HepG2 (cell line): Measurements from ENCODE around the gene NOXO1. TPM values are rescaled to one million over a fixed set of nuclear protein-coding genes. Genes with fewer than 3 reads are reported as not detected.

Source experiments
- HMGA1 ChIP-seq: sonication (generic); formaldehyde crosslinking; conservative IDR thresholded peaks from 2 replicates; pipeline ENCODE4 v1.4.0; 2020; ENCODE audit warnings: missing genetic modification reagents
- HOXD1 ChIP-seq: sonication (generic); formaldehyde crosslinking; IDR thresholded peaks from 2 replicates; pipeline ENCODE4 v1.5.0; 2020; ENCODE audit warnings: missing genetic modification reagents
- MTF1 ChIP-seq: sonication (generic); formaldehyde crosslinking; IDR thresholded peaks from 2 replicates; pipeline ENCODE4 v1.5.0; 2020; ENCODE audit warnings: missing genetic modification reagents
- SMAD3 ChIP-seq: sonication (generic); formaldehyde crosslinking; IDR thresholded peaks from 2 replicates; pipeline ENCODE4 v1.4.0; 2020; ENCODE audit warnings: missing genetic modification reagents
- ZFP36L1 ChIP-seq: sonication (generic); formaldehyde crosslinking; IDR thresholded peaks from 2 replicates; pipeline ENCODE4 v1.8.0; 2022; ENCODE audit warnings: mild to moderate bottlenecking, missing genetic modification reagents, moderate library complexity
- ZNF20 ChIP-seq: sonication (generic); formaldehyde crosslinking; IDR thresholded peaks from 2 replicates; pipeline ENCODE4 v1.4.0; 2020; ENCODE audit warnings: mild to moderate bottlenecking, moderate library complexity, missing genetic modification reagents
- ZNF619 ChIP-seq: sonication (generic); formaldehyde crosslinking; IDR thresholded peaks from 2 replicates; pipeline ENCODE4 v1.4.0; 2020; ENCODE audit warnings: mild to moderate bottlenecking, missing genetic modification reagents
- ZNF781 ChIP-seq: sonication (generic); formaldehyde crosslinking; IDR thresholded peaks from 2 replicates; pipeline ENCODE4 v1.5.1; 2020; ENCODE audit warnings: borderline replicate concordance, mild to moderate bottlenecking, missing genetic modification reagents; ENCODE audit errors: not compliant biosample characterization
- polyA plus RNA-seq, 8 experiments: library from polyadenylated mRNA; depleted of rRNA in 3 of 8; stranded (reverse) in 7 of 8; unstranded in 1 of 8; fragments of >200 nt; fragmentation: Illumina TruSeq in 4 of 8; extraction: Trizol in 4 of 8; gene quantifications; 2 replicates each; pipeline versions ENCODE4 v1.2.1 to v1.2.3, GENCODE V29; 2011 to 2016; ENCODE audit warnings: low read depth in 4 of 8, missing spikeins in 1 of 8, mixed read lengths in 1 of 8; ENCODE audit not compliant: insufficient read depth in 1 of 8
- total RNA-seq, 5 experiments: library from RNA; depleted of rRNA; stranded (reverse); fragments of >200 nt; fragmentation: Illumina TruSeq; extraction: Trizol; gene quantifications; 2 replicates each; pipeline ENCODE4 v1.2.3, GENCODE V29; 2016; ENCODE audit warnings: low read depth in 1 of 5
- TF ChIP-seq, protein P1 (sequence below): sonication (generic); formaldehyde crosslinking; IDR thresholded peaks from 2 replicates; pipeline ENCODE4 v1.9.0; 2021; ENCODE audit warnings: missing genetic modification reagents, mild to moderate bottlenecking, borderline replicate concordance
- TF ChIP-seq, protein P2 (sequence below): IDR thresholded peaks from 2 replicates; pipeline ENCODE4 v1.6.1; 2016; ENCODE audit warnings: low read depth, missing genetic modification reagents, missing compliant biosample characterization
- TF ChIP-seq, protein P3 (sequence below): sonication (generic); formaldehyde crosslinking; IDR thresholded peaks from 2 replicates; pipeline ENCODE4; 2020; ENCODE audit warnings: missing genetic modification reagents, mild to moderate bottlenecking, borderline replicate concordance
- TF ChIP-seq, protein P4 (sequence below), 2 experiments: sonication (generic) in 1 of 2; formaldehyde crosslinking in 1 of 2; IDR thresholded peaks; 2 replicates each; pipeline versions ENCODE4 v1.4.0 to v1.6.1; 2016 to 2020; ENCODE audit warnings: borderline replicate concordance in 1 of 2, low read depth in 1 of 2, mild to moderate bottlenecking in 1 of 2, missing genetic modification reagents in 1 of 2
- TF ChIP-seq, protein P5 (sequence below): sonication (generic); formaldehyde crosslinking; IDR thresholded peaks from 2 replicates; pipeline ENCODE4 v1.4.0; 2020; ENCODE audit warnings: mild to moderate bottlenecking, missing genetic modification reagents

The NOXO1 gene
- total and polyA plus RNA-seq, 2 of the 13 experiments (the other 11 are each of a cell fraction or from before 2014, with no cell fraction given), result 0.69 to 1.4 TPM

DNA sequence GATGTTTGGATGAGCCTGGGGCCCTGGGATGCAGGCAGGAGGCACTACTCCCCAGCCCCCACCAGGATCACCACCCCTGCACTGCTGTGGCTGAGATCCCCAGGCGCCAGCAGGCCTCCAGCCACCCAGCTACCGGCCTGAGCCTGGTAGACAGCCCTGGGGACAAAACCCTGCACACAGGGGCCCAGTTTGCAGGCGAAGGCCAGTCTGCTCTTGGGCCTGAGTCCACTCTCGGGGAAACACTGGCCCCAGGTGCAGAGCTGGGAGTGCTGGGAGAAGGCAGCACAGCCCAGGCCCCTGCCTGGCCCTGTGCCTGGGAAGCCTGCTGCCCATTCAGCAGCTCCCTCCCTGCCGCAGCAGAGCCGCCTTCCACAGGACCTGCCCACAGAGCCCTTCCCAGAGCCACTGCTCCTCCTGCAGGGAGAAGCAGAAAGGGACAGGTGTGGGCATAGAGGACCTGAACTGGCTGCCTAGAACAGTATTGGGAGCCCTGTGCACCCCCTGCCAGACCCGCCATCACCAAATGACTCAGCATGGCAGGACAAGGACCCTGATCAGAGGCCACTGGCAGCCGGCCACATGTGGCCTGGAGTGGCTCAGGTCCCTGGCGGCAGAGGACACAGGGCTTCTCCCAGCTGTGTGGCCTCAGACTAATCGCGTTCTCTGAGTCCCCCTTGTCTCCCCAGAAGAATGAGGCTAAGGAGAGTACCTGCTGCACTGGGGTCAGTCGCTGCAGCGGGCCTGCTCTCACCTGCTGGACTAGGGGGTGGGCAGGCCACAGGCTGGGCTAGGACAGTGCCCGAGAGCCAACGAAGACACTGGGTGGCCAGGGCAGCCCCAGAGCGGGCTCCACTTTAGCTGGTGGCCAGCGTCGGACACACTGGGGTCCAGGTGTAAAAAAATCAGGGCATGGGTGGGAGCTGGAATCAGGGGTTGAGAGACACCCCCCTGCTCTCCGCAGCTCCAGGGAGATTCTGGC is 48.9 kb downstream of the NOXO1 start (continued):
- TF ChIP-seq, protein P1, sequence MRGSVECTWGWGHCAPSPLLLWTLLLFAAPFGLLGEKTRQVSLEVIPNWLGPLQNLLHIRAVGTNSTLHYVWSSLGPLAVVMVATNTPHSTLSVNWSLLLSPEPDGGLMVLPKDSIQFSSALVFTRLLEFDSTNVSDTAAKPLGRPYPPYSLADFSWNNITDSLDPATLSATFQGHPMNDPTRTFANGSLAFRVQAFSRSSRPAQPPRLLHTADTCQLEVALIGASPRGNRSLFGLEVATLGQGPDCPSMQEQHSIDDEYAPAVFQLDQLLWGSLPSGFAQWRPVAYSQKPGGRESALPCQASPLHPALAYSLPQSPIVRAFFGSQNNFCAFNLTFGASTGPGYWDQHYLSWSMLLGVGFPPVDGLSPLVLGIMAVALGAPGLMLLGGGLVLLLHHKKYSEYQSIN (CRISPR knock-in tag), result no peak
- TF ChIP-seq ZNF781 (CRISPR knock-in tag) (no peak), HMGA1 (CRISPR knock-in tag) (no peak), MTF1 (CRISPR knock-in tag) (no peak), HOXD1 (CRISPR knock-in tag) (no peak), ZNF20 (CRISPR knock-in tag) (no peak), ZNF619 (CRISPR knock-in tag) (no peak), ZFP36L1 (CRISPR knock-in tag) (no peak), SMAD3 (no peak)
- TF ChIP-seq, protein P2, sequence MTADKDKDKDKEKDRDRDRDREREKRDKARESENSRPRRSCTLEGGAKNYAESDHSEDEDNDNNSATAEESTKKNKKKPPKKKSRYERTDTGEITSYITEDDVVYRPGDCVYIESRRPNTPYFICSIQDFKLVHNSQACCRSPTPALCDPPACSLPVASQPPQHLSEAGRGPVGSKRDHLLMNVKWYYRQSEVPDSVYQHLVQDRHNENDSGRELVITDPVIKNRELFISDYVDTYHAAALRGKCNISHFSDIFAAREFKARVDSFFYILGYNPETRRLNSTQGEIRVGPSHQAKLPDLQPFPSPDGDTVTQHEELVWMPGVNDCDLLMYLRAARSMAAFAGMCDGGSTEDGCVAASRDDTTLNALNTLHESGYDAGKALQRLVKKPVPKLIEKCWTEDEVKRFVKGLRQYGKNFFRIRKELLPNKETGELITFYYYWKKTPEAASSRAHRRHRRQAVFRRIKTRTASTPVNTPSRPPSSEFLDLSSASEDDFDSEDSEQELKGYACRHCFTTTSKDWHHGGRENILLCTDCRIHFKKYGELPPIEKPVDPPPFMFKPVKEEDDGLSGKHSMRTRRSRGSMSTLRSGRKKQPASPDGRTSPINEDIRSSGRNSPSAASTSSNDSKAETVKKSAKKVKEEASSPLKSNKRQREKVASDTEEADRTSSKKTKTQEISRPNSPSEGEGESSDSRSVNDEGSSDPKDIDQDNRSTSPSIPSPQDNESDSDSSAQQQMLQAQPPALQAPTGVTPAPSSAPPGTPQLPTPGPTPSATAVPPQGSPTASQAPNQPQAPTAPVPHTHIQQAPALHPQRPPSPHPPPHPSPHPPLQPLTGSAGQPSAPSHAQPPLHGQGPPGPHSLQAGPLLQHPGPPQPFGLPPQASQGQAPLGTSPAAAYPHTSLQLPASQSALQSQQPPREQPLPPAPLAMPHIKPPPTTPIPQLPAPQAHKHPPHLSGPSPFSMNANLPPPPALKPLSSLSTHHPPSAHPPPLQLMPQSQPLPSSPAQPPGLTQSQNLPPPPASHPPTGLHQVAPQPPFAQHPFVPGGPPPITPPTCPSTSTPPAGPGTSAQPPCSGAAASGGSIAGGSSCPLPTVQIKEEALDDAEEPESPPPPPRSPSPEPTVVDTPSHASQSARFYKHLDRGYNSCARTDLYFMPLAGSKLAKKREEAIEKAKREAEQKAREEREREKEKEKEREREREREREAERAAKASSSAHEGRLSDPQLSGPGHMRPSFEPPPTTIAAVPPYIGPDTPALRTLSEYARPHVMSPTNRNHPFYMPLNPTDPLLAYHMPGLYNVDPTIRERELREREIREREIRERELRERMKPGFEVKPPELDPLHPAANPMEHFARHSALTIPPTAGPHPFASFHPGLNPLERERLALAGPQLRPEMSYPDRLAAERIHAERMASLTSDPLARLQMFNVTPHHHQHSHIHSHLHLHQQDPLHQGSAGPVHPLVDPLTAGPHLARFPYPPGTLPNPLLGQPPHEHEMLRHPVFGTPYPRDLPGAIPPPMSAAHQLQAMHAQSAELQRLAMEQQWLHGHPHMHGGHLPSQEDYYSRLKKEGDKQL (CRISPR knock-in tag), result no peak
- TF ChIP-seq, protein P3, sequence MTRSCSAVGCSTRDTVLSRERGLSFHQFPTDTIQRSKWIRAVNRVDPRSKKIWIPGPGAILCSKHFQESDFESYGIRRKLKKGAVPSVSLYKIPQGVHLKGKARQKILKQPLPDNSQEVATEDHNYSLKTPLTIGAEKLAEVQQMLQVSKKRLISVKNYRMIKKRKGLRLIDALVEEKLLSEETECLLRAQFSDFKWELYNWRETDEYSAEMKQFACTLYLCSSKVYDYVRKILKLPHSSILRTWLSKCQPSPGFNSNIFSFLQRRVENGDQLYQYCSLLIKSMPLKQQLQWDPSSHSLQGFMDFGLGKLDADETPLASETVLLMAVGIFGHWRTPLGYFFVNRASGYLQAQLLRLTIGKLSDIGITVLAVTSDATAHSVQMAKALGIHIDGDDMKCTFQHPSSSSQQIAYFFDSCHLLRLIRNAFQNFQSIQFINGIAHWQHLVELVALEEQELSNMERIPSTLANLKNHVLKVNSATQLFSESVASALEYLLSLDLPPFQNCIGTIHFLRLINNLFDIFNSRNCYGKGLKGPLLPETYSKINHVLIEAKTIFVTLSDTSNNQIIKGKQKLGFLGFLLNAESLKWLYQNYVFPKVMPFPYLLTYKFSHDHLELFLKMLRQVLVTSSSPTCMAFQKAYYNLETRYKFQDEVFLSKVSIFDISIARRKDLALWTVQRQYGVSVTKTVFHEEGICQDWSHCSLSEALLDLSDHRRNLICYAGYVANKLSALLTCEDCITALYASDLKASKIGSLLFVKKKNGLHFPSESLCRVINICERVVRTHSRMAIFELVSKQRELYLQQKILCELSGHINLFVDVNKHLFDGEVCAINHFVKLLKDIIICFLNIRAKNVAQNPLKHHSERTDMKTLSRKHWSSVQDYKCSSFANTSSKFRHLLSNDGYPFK (CRISPR knock-in tag), result no peak
- TF ChIP-seq, protein P4, sequence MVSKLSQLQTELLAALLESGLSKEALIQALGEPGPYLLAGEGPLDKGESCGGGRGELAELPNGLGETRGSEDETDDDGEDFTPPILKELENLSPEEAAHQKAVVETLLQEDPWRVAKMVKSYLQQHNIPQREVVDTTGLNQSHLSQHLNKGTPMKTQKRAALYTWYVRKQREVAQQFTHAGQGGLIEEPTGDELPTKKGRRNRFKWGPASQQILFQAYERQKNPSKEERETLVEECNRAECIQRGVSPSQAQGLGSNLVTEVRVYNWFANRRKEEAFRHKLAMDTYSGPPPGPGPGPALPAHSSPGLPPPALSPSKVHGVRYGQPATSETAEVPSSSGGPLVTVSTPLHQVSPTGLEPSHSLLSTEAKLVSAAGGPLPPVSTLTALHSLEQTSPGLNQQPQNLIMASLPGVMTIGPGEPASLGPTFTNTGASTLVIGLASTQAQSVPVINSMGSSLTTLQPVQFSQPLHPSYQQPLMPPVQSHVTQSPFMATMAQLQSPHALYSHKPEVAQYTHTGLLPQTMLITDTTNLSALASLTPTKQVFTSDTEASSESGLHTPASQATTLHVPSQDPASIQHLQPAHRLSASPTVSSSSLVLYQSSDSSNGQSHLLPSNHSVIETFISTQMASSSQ (IDR thresholded peaks at IDR 0.05; ENCODE audit: low read depth), result no peak
- TF ChIP-seq, protein P4 (CRISPR knock-in tag; IDR thresholded peaks at IDR 0.05; ENCODE audit: borderline replicate concordance), result no peak
- TF ChIP-seq, protein P5, sequence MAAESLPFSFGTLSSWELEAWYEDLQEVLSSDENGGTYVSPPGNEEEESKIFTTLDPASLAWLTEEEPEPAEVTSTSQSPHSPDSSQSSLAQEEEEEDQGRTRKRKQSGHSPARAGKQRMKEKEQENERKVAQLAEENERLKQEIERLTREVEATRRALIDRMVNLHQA, result no peak
